Aorta (tissue), 5 donors: ENCODE data around the gene ESRP2. TPM values are rescaled to one million over a fixed set of nuclear protein-coding genes. Genes with fewer than 3 reads are reported as not detected.
A peak's percentile ranks its signal among the peaks of the same experiment; 100 is the strongest.

Experiments
- ATAC-seq: fragments of 200-7000 bp; cut with Tn5 transposase; one replicate; pipeline ENCODE4 v1.9.1; 2022; ENCODE audit warnings: moderate library complexity; ENCODE audit not compliant: low FRiP score
- DNase-seq, 2 donors: peaks; one replicate each; pipeline ENCODE4 v3.0.0-alpha.2; 2020
- H3K27ac ChIP-seq, 2 donors: one replicate each; pipeline ENCODE4 v1.5.1; 2013; ENCODE audit warnings: low read length in 2 of 2, mild to moderate bottlenecking in 2 of 2, moderate library complexity in 2 of 2, control low read depth in 1 of 2, inconsistent platforms in 1 of 2, low read depth in 1 of 2
- H3K27me3 ChIP-seq, 2 donors: one replicate each; pipeline ENCODE4 v1.6.1; 2013; ENCODE audit warnings: control low read depth in 1 of 2, low read length in 1 of 2, mild to moderate bottlenecking in 1 of 2, moderate library complexity in 1 of 2; ENCODE audit not compliant: insufficient read depth in 2 of 2, control insufficient read depth in 1 of 2
- H3K36me3 ChIP-seq, 2 donors: one replicate each; pipeline ENCODE4 v1.6.1; 2013; ENCODE audit warnings: control low read depth in 1 of 2, low read length in 1 of 2, mild to moderate bottlenecking in 1 of 2; ENCODE audit not compliant: insufficient read depth in 2 of 2, control insufficient read depth in 1 of 2
- H3K4me1 ChIP-seq, 2 donors: one replicate each; pipeline ENCODE4 v1.6.1; 2013; ENCODE audit warnings: low read length in 2 of 2, control low read depth in 1 of 2, mild to moderate bottlenecking in 1 of 2, moderate library complexity in 1 of 2; ENCODE audit not compliant: insufficient read depth in 2 of 2, control insufficient read depth in 1 of 2
- H3K4me3 ChIP-seq, 2 donors: one replicate each; pipeline ENCODE4 v1.5.1; 2013; ENCODE audit warnings: low read length in 2 of 2, control low read depth in 1 of 2, mild to moderate bottlenecking in 1 of 2
- H3K9me3 ChIP-seq: one replicate; pipeline ENCODE4 v1.6.1; 2013; ENCODE audit warnings: mild to moderate bottlenecking, low read length; ENCODE audit not compliant: control insufficient read depth
- WGBS, 2 donors: extraction: QIAGEN DNeasy Blood & Tissue Kit; methylation state at CpG; one replicate each; pipeline ENCODE4 v1.1.7; 2013; 5-methylcytosine and 5-hydroxymethylcytosine counted together
- intact Hi-C, 2 donors: fragments of 100-400 bp; cut with DNase I; formaldehyde crosslinking; loops; one replicate each; pipeline versions ENCODE4 v1.14.2 to v1.15.0; 2022
- polyA plus RNA-seq, 2 donors: library from polyadenylated mRNA; stranded (reverse); fragments of 200-250 nt; gene quantifications; one replicate each; pipeline ENCODE4 v1.2.3, GENCODE V29; 2013
- total RNA-seq, 2 donors: library from RNA; stranded (reverse); fragmentation: NEBNext Ultra II Directional; extraction: Animal tissue kit (Norgen Biotek cat#: 25700); gene quantifications; one replicate each; pipeline ENCODE4 v1.2.1, GENCODE V29; 2021
- donor health status: healthy with polysubstance abuse.
- donor health status: Bipolar disorder and iron deficiency.
- donor health status: DM: no; HTN: no; CAD: no.
- donor health status: DM: no; HTN: no; CAD: no.
- donor health status: DM: yes; HTN: yes; CAD: no.

ESRP2 gene
- total and polyA plus RNA-seq, 4 donors, result 0.03 to 2.3 (median 0.48) TPM

GRCh38 chr16:68232335-68232734 is 3.6 kb downstream of the ESRP2 start:
- DNase-seq (peak in 1 of 2 donors; percentile 50), ATAC-seq (no peak)
- H3K4me3 ChIP-seq, result no peak overlapping the region
- H3K36me3 ChIP-seq, result no peaks in the 10 kb centered on the region
- H3K27me3 ChIP-seq, result no peaks in the 10 kb centered on the region
- 81 to 86% methylated on average over 16 of the region's 16 CpGs for WGBS, 2 donors
- intact Hi-C loops, result loop anchor here (5.0 to 10.0 kb wide), 3 partner anchors 148 to 415 kb away; partner anchors contain the start of gene NFATC3 (in 1 of the 2)
- H3K27ac ChIP-seq, result no peak overlapping the region
- no peaks in the 10 kb centered on the region for H3K4me1 ChIP-seq
- H3K9me3 ChIP-seq, result no peaks in the 10 kb centered on the region

GRCh38 chr16:68231384-68232136 is 4.4 kb downstream of the ESRP2 start:
- ATAC-seq, result no peak
- intact Hi-C loops, result loop anchor here (5.0 to 10.0 kb wide), 3 partner anchors 147 to 414 kb away; partner anchors contain the start of gene NFATC3 (in 1 of the 2)

GRCh38 chr16:68230956-68231355 is 5.0 kb downstream of the ESRP2 start:
- DNase-seq (peak in 1 of 2 donors; percentile 41), ATAC-seq (no peak)
- 90 to 94% methylated on average over 12 of the region's 12 CpGs for WGBS, 2 donors
- Histone ChIP-seq H3K27me3 (no peaks in the 10 kb centered on the region), H3K4me3 (no peak overlapping the region), H3K36me3 (no peaks in the 10 kb centered on the region), H3K27ac (no peak overlapping the region), H3K4me1 (no peaks in the 10 kb centered on the region), H3K9me3 (no peaks in the 10 kb centered on the region)
- intact Hi-C loops, result loop anchor here (5.0 to 10.0 kb wide), 3 partner anchors 146 to 414 kb away; partner anchors contain the start of gene NFATC3 (in 1 of the 2)

More at GRCh38 chr16:68231384-68232136, 4.4 kb downstream of the ESRP2 start:
- peak in 1 of 2 donors; percentile 42 for DNase-seq
- no peaks in the 10 kb centered on the region for H3K27me3 ChIP-seq
- H3K27ac ChIP-seq, result no peak overlapping the region
- H3K9me3 ChIP-seq, result no peaks in the 10 kb centered on the region
- H3K4me1 ChIP-seq, result no peaks in the 10 kb centered on the region
- H3K4me3 ChIP-seq, result no peak overlapping the region
- WGBS, 2 donors, result 88 to 89% methylated on average over 26 of the region's 26 CpGs
- no peaks in the 10 kb centered on the region for H3K36me3 ChIP-seq

GRCh38 chr16:68230176-68230571 is 5.8 kb downstream of the ESRP2 start:
- H3K27me3 ChIP-seq, result no peaks in the 10 kb centered on the region
- WGBS, 2 donors, result 90 to 93% methylated on average over 9 of the region's 9 CpGs
- intact Hi-C loops, result loop anchor here (5.0 to 10.0 kb wide), 3 partner anchors 145 to 413 kb away; partner anchors contain the start of gene NFATC3 (in 1 of the 2)
- H3K36me3 ChIP-seq, result no peaks in the 10 kb centered on the region
- ATAC-seq (no peak), DNase-seq (peak in 1 of 2 donors; percentile 25)
- H3K4me3 ChIP-seq, result no peak overlapping the region
- no peak overlapping the region for H3K27ac ChIP-seq
- H3K4me1 ChIP-seq, result no peaks in the 10 kb centered on the region
- no peaks in the 10 kb centered on the region for H3K9me3 ChIP-seq

- intact Hi-C loops, result loop anchor here (1.0 to 10.0 kb wide), 4 partner anchors 145 to 412 kb away; partner anchors contain the start of gene NFATC3 (in 1 of the 2)
These were observed 6.3 kb downstream of the ESRP2 start for GRCh38 chr16:68229431-68230175.

GRCh38 chr16:68228652-68229051 is 7.3 kb downstream of the ESRP2 start:
- intact Hi-C loops, result loop anchor here in 1 of 2 donors (1.0 kb wide), 1 partner anchor 235 kb away; no protein-coding TSS in a partner anchor
- no peaks in the 10 kb centered on the region for H3K4me1 ChIP-seq
- ATAC-seq (no peak), DNase-seq (no peak)
- H3K36me3 ChIP-seq, result no peaks in the 10 kb centered on the region
- H3K9me3 ChIP-seq, result no peaks in the 10 kb centered on the region
- no peak overlapping the region for H3K4me3 ChIP-seq
- H3K27ac ChIP-seq, result no peak overlapping the region
- H3K27me3 ChIP-seq, result no peaks in the 10 kb centered on the region
- whole genome bisulfite sequencing, 2 donors, result 84 to 88% methylated on average over 3 of the region's 3 CpGs

More at GRCh38 chr16:68229431-68230175, 6.3 kb downstream of the ESRP2 start:
- no peaks in the 10 kb centered on the region for H3K9me3 ChIP-seq
- no peaks in the 10 kb centered on the region for H3K36me3 ChIP-seq
- no peaks in the 10 kb centered on the region for H3K27me3 ChIP-seq
- H3K4me1 ChIP-seq, result no peaks in the 10 kb centered on the region
- DNase-seq (peak in 1 of 2 donors; percentile 43), ATAC-seq (peak; percentile 53)
- WGBS, 2 donors, result 67 to 68% methylated on average over 4 of the region's 4 CpGs
- no peak overlapping the region for H3K27ac ChIP-seq
- H3K4me3 ChIP-seq, result no peak overlapping the region

- no peaks in the 10 kb centered on the region for H3K9me3 ChIP-seq
- H3K27me3 ChIP-seq, result no peaks in the 10 kb centered on the region
- 57 to 74% methylated on average over 2 of the region's 2 CpGs for WGBS, 2 donors
- intact Hi-C loops, result loop anchor here in 1 of 2 donors (2.0 kb wide), 1 partner anchor 235 kb away; no protein-coding TSS in a partner anchor
- no peaks in the 10 kb centered on the region for H3K4me1 ChIP-seq
- DNase-seq (peak in 1 of 2 donors; percentile 32), ATAC-seq (no peak)
- H3K4me3 ChIP-seq, result no peak overlapping the region
- no peaks in the 10 kb centered on the region for H3K36me3 ChIP-seq
- H3K27ac ChIP-seq, result no peak overlapping the region
These were observed 7.9 kb downstream of the ESRP2 start for GRCh38 chr16:68227850-68228553.

- no peaks in the 10 kb centered on the region for H3K27me3 ChIP-seq
- no peaks in the 10 kb centered on the region for H3K4me1 ChIP-seq
- no peaks in the 10 kb centered on the region for H3K36me3 ChIP-seq
- no peak for DNase-seq
- WGBS, 2 donors, result 51 to 57% methylated on average over 3 of the region's 3 CpGs
- no peaks in the 10 kb centered on the region for H3K9me3 ChIP-seq
- intact Hi-C loops, result loop anchor here in 1 of 2 donors (2.0 kb wide), 1 partner anchor 234 kb away; no protein-coding TSS in a partner anchor
- no peak for ATAC-seq
- H3K4me3 ChIP-seq, result no peak overlapping the region
- no peak overlapping the region for H3K27ac ChIP-seq
These were observed 8.6 kb downstream of the ESRP2 start for GRCh38 chr16:68227183-68227793.
